T-helper 1 cell treated with Interleukin-12 subunit alpha and Interleukin-12 subunit beta and Interleukin-4 antibody, amounts not matched to agents 30 ng/mL and 1 ng/mL, for 36 hours (primary cell): Measurements from ENCODE around the gene GAS6. TPM values are rescaled to one million over a fixed set of nuclear protein-coding genes. Genes with fewer than 3 reads are reported as not detected.
"Not testable (repeated sequence)": the region's sequence is repeated elsewhere in the genome, so short reads cannot be mapped to it uniquely, and the experiment has no call there.

Source experiments
- intact Hi-C: fragments of 100-400 bp; cut with micrococcal nuclease; formaldehyde crosslinking; loops from one replicate; pipeline ENCODE4 v1.15.1; 2024
- total RNA-seq: library from RNA; stranded (reverse); gene quantifications from 2 replicates; pipeline ENCODE4 v1.2.3, GENCODE V29; 2022

GAS6 gene
- total RNA-seq, 1 donor from 2014 or later, result 3.3 TPM

GRCh38 chr13:113793718-113794085 lies 70.2 kb downstream of the GAS6 start:
- intact Hi-C loops, result no loop called here

DNA sequence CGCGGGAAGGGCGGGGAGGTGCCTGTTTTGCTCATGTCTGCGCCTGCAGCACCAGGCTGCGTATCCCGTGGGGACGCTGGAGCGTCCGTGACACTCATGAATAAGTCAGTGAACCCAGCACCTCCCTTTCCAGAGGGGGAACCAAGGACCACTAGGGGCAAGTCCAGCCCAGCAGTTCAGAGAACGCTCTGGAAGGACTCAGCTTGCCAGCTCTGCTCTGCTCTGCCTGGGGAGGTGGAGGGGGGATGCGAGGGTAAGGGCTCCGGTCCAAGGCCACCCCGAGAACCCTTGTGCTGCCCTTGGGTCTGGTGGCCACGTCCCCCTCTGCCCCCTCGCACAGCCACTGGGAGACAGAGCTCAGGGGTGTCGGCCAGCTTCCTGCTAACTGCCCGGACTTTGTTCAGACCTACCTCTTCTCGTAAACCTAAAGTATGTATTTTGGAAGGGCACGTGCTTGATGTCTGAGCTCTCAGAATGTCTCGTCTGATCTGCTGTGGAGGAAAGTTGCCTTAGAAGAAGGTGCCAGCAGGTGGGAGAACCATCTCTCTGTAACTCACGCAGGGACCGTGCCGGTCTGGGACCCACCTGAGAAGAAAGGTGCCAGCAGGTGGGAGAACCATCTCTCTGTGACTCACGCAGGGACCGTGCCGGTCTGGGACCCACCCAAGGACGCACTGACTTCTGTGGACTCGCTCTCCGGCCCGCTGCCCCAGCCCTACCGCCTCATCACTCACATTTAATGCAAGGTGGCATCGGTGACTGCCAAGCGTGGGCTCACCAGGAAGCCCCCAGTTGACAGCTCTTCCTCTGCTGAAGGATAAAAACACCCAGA lies 70.8 kb downstream of the GAS6 start:
- intact Hi-C loops, result no loop called here

DNA sequence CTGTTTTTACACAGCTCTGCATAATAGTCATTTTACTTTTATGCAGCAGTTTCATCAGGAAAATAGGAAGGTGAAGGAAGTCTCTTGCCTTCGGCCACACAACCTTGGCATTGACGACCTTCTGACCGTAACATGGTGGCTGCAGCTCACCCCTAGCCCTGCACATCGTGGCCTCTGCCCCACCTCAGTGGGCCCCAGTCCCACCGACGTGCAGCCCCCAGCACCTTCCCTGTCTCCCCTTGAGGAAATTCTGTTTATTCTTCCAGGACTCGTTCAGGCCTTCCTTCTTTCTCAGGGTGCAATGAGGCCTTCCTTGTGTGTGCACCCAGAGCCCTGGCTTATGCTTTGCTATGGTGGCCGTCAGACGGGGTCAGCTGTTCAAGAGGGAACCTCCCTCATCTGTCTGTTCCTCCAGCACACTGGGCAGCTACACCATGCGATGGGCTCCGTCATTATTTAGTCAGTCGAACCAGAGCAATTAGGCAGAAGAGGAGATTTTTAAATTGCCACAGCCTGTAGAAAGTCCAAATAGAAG lies 71.6 kb downstream of the GAS6 start:
- intact Hi-C loops, result no loop called here

DNA sequence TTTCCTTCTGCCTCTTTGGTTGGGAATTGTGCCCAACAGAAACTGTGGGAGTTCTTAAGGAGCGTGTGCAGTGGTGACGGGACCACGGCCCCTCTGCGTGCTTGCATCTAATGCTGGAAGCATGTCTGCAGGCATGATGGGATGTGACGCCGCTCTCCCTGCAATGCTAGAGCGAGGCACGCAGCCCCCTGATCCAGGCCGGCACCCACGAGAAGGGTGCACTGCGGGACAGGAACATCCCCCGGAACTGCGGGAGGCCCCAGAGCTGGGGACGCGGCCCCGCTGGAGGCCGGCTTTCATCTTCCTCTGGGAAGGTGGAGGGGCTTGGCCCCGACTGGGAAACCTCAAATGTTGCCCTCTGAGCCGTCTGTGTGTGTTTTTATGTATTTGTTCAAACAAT lies 72.1 kb downstream of the GAS6 start:
- intact Hi-C loops, result no loop called here

DNA sequence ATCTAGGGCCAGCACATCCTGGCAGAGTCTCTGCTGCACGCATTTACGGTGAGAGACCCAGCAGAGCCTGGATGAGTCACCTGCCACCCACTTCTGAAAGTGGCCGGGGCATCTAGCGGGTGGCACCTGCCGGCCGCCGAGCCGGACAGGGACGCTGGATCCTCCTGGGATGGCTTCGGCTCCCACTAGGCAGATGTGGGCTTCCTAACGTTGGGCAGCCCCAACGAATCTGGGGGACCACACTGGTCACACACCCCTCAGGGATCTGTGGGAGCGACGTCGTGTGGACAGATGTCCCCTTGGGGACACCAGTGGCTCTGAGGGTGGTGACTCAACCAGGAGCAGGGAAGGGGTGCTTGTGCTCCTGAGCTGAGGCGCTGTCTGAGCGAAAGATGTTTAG lies 72.7 kb downstream of the GAS6 start:
- intact Hi-C loops, result no loop called here

GRCh38 chr13:113789931-113790330 lies 73.9 kb downstream of the GAS6 start:
- intact Hi-C loops, result not testable (repeated sequence)

GRCh38 chr13:113789167-113789566 lies 74.7 kb downstream of the GAS6 start:
- intact Hi-C loops, result no loop called here

- intact Hi-C loops, result no loop called here
Observed at GRCh38 chr13:113788413-113789135, 75.3 kb downstream of the GAS6 start.

DNA sequence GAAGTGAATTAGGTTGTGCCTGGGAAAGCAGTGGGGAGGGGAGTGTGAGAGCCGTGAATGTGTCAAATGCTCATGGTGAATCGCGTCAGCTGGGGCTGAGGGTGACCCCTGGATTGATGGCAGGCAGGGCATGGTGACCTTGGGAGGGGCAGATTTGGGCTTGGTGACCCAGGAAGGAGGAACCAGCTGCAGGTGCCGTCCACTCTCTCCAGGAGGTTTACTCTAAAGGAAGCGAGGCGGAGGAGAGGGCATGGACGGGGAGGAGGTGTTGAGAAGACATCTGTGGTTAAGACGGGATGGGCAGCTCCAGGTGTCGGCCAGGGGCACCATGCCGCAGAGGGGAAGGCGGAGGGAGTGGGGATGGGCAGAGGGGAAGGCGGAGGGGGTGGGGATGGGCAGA lies 76.2 kb downstream of the GAS6 start:
- intact Hi-C loops, result no loop called here

DNA sequence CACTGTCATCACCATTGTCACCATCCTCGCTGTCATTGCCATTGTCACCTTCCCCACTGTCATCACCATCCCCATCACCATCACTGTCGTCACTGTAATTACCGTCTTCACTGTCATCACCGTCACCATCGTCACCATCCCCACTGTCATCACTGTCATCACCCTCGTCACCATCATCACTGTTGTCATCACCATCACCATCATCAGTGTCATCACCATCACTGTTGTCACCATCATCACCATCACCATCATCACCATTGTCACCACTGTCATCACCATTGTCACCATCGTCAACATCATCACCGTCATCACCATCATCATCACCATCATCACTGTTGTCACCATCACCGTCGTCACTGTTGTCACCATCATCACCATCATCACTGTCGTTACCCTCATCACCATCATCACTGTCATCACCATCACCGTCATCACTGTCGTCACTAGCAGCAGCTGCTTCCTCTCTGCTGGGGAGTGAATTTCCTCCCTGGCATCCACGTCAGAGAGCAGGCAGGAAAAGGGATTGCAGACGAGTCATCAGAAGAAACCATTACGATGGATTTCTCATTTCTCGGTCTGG lies 77.5 kb downstream of the GAS6 start:
- intact Hi-C loops, result no loop called here

DNA sequence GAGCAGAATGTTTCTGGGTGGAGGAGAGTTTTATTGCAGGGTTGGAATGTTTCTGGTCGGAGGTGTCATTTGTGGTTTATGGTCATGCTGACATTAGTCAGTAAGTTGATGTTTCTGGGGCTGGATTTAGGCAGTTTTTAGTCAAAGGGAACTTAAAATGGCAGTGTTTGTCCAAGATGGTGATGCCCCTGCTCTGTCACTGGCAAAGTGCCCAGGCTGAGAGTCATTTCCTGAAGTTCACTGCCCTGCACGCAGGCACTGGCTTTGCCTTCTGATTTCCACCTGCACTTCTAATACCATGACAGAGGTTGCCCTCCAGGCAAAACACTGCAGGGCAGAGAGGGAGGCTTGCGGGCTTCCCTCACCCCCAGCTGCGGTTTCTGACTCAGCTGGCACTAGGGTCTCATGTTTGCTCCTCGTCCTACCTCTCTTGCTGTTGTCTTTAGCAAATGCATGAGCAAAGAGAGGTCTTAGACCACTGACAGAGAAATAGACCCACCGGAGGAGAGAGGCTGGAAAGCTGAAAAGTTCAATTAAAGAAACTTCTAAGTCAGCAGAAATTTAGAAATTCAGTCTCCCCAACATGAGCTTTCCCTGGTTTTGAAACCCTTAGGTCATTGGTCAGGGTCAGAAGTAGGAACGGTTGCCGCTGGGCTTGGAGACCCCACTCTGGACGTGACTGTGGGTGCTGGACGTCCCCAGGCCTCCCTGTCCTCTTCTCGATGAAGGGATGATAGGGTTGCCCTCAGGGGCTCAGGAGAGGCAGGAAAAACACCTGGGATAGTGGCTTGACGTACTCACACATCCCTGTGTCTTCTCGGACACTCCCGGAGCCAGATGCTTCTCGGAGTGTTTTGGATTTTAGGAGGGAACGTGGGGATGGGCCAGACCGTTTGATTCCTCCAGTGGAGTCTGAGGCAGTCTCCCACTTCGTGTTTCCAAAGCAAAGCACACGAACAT lies 78.5 kb downstream of the GAS6 start:
- intact Hi-C loops, result no loop called here

GRCh38 chr13:113784645-113785024 lies 79.2 kb downstream of the GAS6 start:
- intact Hi-C loops, result no loop called here

DNA sequence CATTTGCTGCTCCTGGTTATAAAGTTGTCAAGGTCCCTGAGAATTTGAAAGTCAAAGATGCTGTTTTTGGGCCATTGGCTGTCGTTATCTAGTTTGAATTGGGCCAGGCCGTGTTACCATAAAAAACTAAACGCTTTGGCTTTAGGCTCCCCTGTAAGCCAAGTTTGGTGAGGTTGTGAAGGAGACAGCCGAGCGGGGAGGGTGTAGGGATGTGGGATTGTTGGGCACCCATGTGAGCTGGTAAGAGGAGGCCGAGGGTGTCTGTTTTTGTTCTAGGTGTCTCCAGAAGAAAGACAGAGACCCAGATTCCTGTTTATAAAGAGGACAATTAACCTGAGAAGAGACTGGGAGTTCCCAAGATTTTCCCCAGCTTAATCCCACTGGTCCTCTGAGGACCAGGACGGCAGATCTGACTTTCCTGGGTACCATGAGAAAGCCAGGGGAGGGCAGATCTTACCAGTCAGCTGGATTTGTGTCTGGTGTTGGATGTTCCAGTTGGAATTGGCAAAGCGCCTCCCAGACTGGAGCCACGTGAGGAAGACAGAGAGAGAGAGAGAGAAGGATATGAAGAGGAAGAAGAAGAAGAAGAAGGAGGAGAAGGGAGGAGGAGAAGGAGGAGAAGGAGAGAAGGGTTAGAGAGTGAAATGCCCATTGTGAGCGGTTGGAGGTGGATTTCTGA lies 79.8 kb downstream of the GAS6 start:
- intact Hi-C loops, result no loop called here

- intact Hi-C loops, result no loop called here
Observed at GRCh38 chr13:113783200-113783881, 80.5 kb downstream of the GAS6 start.

- intact Hi-C loops, result no loop called here
Observed at GRCh38 chr13:113782472-113782871, 81.4 kb downstream of the GAS6 start.

GRCh38 chr13:113781571-113781970 lies 82.3 kb downstream of the GAS6 start:
- intact Hi-C loops, result no loop called here

DNA sequence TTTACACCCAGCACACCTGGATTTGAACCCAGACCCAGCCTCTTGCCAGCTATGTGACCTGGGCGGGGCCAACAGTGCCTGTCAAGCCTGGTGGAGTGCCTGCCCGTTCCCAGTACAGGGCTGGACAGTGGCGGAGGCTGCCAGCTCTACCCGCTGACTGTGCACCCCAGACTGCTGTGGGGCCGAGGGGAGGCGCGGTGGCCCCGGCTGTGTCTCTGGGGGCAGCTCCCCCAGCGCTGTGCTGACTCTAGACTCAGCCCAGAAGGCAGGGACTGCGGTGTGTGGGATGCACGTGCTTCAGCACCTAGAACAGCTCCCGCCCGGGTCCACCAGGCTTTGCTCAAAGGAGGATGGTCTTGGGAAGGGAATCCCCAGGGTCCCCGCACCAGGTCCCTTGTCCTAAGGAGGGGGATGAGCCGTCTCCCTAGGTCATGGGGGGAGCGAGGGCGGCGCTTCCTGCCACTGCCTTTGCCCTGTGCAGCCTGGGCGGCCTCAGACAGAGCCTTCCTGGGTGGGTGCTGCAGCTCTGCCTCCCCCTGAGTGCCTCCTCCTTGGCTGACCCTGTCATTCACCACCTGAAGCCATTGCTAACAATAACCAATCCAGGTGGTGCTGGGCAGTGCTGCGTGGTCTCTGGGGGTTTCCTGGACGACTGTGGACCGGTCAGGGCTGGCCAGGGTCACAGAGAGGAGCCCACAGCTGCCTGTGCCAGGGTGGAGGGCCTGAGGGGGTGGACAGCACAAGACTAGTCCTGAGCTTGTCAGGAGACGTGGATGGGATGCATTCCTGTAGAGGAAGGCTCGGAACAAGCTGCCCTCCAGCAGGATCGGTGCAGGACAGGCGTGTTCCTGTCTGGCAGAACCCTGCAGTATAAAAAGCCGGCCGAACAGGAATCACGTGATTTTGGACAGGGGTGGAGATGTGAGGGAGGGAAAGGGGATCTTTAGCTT lies 86.3 kb downstream of the GAS6 start:
- intact Hi-C loops, result no loop called here

DNA sequence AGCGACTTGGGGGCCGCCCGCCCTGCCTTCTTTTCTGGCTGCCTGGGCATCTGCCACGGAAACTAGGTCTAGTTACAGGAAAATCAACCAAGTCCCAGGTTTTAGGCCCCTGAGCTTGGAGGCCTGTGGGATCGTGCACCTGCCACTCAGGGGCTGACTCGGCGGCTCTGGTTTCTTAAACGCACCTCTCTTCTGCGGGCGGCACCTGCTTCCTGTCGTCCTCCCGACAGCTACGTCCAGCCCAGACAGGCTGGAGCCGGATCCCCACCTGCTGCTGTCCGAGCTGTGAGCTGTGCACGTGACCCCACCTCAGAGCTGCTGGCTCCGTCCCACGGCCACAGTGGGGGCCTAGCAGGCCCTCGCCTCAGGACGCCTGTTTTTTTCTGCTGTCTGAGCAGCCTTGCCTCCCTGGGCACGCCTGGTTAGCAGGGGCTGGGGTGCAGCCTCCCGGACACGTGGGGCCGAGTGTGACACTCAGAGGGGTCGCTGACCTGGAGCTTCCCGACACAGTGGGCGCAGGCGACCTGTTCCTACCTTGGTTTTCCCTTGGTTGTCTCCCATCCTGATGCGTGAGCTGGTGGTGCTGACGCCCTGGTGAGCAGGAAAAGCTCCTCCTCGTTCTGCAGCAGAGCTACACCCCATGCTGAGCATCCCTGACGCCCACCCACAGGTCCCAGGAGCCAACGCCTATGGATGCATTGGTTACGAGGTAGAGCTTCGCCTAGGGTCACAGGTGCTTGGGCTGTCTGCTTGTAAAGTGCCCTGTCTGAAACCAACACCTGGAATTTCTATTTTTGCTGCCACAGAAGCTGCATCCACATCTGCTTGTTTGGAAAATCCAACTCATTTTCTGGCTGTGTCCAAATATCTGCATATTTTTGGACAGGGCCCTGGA lies 87.4 kb downstream of the GAS6 start:
- intact Hi-C loops, result no loop called here
